Hematopoietic multipotent progenitor cell treated with erythropoietin and hydrocortisone succinate and interleukin-3 and kit ligand, for 15 days (in vitro differentiated cells): Measurements from ENCODE around the gene SZRD1.

Source experiments
- DNase-seq: peaks from one replicate; pipeline ENCODE4 v3.0.0-alpha.2; 2015; ENCODE audit warnings: low spot score

The SZRD1 gene

GRCh38 chr1:16440131-16440469 lies 73.1 kb downstream of the SZRD1 start:
- no peak for DNase-seq

DNA sequence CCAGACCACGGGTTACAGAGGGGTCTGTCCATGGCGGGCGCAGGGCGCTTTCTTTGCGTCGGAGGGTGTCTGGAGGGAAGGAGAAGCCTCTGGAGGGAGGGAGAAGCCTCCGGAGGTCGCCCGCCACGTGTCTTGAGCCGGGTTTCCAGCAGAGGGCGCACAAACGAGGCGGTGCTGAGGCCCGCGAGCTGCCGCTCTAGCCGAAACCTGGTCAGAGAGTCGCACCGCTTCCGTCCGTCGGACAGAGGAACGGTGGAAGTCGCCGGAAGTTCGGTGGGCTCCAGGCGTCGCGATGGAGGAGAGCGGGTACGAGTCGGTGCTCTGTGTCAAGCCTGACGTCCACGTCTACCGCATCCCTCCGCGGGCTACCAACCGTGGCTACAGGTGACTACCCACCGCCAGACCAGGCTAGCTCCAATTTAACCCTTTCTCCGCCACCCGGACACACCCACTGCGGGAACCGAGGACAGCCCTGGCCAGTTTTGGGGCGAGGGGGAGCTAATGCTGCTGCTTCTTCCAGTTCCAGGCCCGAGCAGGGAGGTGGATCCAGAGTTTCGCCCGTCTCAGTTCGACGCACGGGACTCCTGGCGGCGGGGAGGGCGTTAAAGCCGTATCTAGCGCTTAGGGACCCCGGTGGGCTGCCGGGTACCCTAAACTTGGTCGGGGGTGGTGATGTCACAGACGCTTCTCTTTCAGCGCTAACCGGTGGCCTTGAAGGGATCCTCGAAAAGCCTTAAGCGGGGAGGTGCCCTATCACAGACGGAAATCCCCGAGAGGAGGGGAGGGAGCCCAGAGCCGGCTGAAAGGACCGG lies 73.6 kb downstream of the SZRD1 start, which contains the start of gene NECAP2:
Gene NECAP2 (plus strand): TSS at position 255 of the 812 bp plus-strand sequence. CDS start 38 bp downstream, at position 293.
- DNase-seq: peak; percentile 92

GRCh38 chr1:16441282-16441665 lies 74.2 kb downstream of the SZRD1 start:
- DNase-seq: no peak

GRCh38 chr1:16442265-16442664 lies 75.2 kb downstream of the SZRD1 start:
- no peak for DNase-seq

- DNase-seq: no peak
Measured at GRCh38 chr1:16442941-16443340, 75.9 kb downstream of the SZRD1 start.

GRCh38 chr1:16443975-16444770 lies 77.1 kb downstream of the SZRD1 start:
- peak; percentile 77 for DNase-seq

GRCh38 chr1:16445052-16445451 lies 78.0 kb downstream of the SZRD1 start:
- no peak for DNase-seq

DNA sequence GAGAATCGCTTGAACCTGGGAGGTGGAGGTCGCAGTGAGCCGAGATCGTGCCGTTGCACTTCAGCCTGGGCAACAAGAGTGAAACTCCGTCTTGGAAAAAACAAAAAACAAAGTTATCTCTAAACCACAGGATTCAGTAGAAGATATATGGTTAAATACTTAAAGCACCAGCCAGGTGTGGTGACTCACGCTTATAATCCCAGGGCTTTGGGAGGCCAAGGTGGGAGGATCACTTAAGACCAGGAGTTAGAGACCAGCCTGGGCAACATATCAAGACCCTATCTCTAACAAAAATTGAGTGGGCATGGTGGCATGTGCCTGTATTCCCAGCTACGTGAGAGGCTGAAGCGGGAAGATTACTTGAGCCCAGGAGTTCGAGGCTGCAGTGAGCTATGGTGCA lies 79.1 kb downstream of the SZRD1 start:
- DNase-seq: no peak

- no peak for DNase-seq
Measured at GRCh38 chr1:16447641-16448040, 80.6 kb downstream of the SZRD1 start.
